ENCODE measurements around the gene FAM20B.

FAM20B gene

DNA sequence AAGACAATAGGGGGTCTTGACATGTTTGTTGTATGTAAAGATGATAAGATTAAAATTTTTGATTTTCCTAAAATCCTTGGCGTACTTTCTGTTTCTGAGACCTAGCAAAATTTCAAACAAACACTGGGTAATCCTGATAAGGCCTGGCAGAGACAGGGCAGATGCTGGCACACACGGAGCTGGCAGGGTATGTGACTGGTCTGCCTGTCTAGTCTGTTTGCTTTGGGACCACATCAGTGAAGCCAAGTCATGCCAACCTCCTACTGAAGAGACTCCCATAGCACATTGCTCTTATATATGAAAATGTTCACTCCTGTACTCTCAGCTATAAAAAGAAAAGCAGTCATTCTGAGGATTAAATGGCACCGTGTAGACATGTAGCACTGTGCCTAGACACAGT lies 70.2 kb downstream of the FAM20B start:
- no peak for DNase-seq

DNA sequence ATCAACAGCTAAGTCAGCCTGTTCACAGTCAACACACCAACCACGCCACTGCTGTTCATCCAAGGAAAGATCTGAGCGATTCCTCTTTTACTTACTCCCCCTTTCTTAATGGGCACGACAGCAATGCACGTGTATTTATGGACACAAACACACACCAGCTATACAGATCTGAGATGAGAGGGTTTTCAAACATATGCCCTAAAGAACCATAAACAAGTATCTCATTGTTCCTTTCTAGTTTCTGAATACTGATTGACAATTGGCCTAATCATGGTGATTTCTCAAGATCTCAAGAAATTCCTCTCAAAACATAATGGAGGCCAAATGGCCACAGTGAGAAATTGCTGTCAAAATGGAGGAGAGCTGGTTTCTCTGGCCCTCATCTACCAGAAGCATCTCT lies 74.2 kb downstream of the FAM20B start:
- no peak for DNase-seq

DNA sequence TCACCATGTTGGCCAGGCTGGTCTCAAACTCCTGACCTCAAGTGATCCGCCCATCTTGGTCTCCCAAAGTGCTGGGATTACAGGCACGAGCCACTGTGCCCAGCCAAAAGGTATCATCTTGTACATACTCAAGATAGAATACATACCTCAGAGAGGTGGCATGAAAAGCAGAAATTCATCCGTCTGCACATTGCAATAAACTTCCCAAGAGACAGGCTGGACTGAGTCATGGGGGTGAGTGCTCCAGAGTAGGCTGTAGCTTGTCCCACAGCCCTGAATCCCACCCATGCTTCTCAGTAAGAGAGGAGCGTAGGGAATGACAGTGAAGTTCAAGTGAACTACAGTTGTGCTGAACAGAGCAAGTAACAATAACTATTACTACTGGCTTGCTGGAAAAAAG lies 75.9 kb downstream of the FAM20B start:
- no peak for DNase-seq

DNA sequence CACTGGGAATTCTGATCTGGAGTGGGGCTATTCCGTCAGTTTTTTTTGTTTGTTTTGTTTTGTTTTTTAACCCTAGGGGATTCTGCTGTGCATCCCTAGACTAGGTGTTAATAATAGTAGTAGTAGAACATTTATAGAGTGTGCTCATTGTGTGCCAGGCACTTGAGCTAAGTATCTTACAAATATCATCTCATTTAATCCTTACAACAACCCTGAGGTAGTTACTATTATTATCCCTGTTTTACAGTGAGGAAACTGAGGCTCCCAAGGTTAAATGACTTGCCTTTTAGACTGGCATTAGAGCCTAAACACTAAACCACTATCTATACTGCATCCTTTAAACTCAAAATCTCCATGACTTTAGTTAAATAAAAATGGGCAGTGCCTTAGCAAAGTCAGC lies 78.3 kb downstream of the FAM20B start:
- no peak for DNase-seq

DNA sequence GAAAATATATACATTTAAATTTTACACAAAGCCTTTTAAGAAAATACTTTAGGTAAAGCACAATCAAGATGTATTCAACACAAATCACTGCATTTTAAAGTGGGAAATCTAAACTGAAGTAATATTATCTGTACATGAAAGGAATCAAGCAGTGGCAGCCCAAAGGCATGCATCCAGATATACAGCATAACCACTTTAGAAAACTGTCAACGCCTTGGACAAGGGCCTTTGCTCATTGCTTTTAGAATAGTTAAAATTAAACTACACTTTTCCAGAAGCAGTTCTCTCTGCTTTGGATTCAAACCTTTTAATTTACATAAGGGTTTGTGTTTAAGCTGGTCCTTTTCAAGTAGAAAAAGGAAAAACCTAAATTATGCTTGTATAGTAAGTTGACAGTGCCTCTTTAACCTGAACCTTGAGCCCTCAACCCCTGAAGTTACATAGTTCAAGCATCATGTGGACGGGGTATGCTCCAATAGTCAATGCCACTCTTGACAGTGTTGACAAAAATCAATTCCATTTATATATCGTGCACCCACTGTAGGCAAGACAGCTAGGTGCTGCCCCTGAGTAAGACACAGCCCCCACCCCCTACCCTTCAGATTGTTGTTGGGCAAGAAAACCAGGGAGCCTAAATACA lies 79.0 kb downstream of the FAM20B start:
- no peak for DNase-seq

DNA sequence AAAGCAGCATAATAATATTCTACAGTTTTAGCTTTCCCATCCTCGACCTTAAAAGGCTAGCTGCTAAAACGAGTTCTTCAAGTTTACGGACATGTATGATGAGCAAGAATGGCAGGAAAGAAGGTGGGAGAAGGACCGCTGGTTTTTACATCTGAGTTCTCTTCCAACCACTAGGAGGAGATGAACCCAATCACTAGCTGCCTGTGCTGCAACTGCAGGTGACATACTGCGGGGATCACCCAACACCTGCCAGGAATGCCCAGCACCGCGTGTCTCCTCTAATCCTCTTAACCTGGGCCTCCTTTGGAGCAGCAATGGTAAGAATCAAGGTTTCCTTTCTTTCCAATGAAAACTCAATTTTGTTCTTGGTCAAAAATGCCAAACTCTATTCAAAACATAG lies 79.7 kb downstream of the FAM20B start:
- DNase-seq: no peak

DNA sequence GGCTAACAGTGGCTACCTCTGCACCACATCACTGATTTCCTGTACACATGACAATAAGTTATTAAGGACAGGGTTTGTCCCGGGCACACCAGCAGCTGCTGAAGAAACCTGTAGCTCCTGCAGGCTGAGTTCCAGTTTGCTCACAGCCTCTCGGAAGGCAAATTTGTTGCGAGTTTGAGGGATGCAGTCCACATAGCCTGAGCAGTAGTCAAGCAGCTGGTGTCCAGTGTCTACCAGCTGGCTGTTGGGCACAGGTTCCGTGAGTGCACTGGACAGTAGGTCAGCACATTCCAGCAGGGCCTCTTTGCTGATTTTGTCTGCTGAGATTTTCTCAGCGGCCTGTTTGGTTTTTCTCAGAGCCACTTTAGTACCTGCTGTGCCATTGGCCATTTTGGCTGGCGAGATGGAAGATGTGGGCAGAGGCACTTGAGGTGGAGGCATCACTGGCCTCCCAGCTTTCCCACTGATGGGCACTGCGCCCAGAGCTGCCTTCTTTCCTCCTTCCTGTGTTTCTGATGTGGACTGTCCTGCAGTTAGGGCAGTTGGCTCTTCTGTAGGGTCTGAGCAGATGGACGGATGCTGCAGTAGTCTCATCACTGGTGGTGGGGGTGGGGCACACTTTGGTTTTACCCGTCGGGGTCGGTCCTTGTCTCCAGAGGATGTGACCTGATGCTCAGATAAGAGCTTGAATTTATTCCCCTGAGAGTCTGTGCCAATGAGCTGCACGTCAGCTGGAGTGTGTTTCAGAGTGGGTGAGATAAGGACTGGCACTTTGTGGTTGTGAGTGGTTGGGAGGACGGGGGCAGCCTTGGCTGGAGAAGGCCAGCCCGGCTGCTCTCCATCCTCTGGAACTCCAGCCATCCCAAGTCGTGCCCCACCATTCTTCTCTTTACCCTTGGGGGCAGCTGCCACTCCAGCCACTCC lies 82.3 kb downstream of the FAM20B start:
- DNase-seq: no peak

DNA sequence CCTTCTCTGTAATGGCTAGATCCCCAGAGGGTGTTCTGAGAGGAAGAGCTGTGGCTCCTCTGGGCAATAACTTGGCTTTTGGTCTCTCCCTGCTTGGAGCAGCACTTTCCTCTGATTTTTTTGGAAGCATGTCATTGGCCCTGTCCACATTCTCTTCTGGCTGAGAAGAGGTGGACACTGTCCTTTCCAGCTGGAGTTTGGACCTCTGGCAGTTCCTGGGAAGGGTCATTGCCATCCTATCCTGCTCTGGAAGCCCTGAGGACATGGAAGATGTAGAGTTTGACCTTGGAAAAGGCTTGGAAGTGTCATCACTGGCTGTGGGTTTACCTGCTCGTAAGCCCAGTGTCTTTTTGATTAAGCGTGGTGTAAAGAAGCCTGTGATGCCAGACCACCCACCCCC lies 83.0 kb downstream of the FAM20B start:
- DNase-seq: no peak

DNA sequence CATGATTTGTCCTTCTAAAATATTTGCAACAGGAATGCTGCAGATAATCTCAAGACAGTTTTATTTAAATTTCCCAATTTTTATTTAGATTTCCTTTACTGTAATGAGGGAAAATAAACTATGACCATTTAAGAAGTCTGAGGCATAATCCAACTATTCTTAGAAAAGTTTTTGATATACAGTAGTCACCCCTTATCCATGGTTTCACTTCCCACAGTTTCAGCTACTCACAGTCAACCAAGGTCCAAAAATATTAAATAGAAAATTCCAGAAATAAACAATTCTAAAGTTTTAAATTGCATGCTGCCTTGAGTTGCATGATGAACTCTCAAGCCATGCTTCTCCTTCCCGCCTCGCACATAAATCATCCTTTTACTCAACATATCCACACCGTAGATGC lies 89.5 kb downstream of the FAM20B start:
- no peak for DNase-seq

DNA sequence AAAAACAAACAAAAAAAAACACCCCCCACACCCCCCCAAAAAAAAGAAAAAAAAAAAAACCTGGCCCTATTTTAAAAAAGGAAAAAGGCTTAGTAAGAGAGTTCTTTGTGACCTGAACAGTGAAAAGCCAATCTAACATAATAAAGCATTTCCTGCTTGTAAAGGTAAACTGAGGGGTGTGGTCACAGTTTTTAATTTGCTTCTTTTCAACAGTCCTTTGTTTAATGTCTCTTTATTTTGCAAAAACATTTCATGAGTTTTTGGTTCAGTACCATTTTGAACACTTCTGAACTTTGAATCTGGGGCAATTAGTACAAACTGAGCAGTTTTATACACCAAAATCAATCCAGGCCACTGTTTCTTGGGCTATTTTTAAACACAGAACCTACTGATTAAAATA lies 93.8 kb downstream of the FAM20B start:
- DNase-seq: no peak

DNA sequence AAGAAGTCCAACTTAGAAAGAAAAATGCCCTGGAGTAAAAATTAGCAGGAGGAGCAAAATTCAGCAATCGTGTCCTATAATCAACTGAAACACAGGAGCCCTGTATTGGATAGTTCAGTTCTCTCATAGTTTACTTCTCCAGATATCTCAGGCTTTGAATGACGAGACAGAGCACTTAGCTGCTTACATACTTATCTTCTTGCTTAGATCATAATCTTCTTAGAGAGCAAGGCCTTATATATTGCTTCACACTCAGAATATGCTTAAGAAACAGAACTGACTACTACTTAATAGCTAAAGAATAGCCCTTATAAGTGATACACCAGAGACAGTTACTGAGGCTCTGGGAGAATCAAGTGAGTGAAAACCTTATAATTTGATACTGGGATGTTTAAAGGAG lies 95.0 kb downstream of the FAM20B start:
- no peak for DNase-seq

DNA sequence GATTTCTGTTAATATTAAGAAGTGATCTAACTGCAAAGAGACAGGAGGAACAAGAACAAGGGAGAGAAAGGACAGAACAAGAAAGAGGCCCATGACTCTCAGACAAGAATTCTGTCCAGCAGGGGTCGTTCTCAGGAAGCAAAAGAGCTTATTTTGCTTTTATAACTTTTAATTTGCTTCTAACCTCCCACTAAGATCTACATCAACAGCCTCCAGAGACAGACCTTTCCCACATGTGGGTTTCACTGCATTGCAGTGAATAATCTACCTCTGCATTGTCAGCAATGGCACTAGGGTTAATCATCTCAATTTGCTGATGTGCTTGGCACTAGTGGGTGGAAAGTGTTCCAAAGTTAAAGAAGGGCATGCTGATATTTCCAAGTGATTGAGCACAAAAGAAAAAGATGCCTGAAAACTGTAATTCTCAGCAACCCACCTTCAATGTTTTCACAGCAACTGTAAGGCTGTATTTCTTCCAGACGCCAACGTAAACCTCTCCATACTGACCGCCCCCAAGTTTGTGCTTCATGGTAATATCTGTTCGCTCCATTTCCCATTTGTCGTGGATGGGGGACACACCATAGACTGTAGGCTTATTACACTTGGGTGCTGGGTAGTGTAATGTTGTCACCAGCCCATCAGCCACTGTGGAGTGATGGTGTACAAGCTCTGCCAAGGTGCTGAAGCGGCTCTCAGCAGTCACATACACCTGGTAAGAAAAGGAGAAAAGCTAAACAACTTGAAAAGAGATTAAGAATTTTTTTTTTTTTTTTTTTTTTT lies 95.7 kb downstream of the FAM20B start:
- peak; percentile 48 for DNase-seq

DNA sequence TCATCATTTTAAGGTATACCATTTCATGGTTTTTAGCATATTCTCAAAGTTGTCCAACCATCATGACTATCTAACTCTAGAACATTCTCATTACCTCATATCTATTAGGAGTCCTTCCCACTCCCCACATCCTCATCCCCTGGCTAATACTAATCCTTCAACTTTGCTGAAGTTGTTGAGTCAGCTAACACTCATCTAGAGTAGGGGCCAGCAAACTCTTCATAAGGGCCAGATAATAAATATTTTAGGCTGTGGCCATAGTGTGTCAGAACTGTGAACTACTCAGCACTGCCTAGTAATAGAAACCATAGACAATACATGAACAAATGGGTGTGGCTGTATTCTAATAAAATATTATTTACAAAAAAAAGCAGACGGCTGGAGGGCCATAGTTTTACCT lies 99.2 kb downstream of the FAM20B start:
- DNase-seq: no peak
